Measurements from ENCODE around the gene SFMBT2.
A peak's percentile ranks its signal among the peaks of the same experiment; 100 is the strongest.

SFMBT2 gene

GRCh38 chr10:7264313-7264756 lies 146.5 kb downstream of the SFMBT2 start:
- no peak for DNase-seq (ENCODE audit: low spot score)

GRCh38 chr10:7263616-7264015 lies 147.2 kb downstream of the SFMBT2 start:
- DNase-seq (ENCODE audit: low spot score) = no peak

- no peak for DNase-seq (ENCODE audit: low spot score)
Observed at GRCh38 chr10:7261351-7261750, 149.5 kb downstream of the SFMBT2 start.

- DNase-seq (ENCODE audit: low spot score) = no peak
Observed at GRCh38 chr10:7260912-7261311, 149.9 kb downstream of the SFMBT2 start.

- DNase-seq (ENCODE audit: low spot score) = peak; percentile 21
Observed at GRCh38 chr10:7260412-7260900, 150.4 kb downstream of the SFMBT2 start.

- DNase-seq (ENCODE audit: low spot score) = no peak
Observed at GRCh38 chr10:7258948-7259523, 151.8 kb downstream of the SFMBT2 start.

GRCh38 chr10:7255517-7255916 lies 155.3 kb downstream of the SFMBT2 start:
- no peak for DNase-seq (ENCODE audit: low spot score)

GRCh38 chr10:7251696-7252465 lies 159.0 kb downstream of the SFMBT2 start:
- no peak for DNase-seq (ENCODE audit: low spot score)

- DNase-seq (ENCODE audit: low spot score) = no peak
Observed at GRCh38 chr10:7250236-7250635, 160.6 kb downstream of the SFMBT2 start.

GRCh38 chr10:7248585-7249164 lies 162.2 kb downstream of the SFMBT2 start:
- DNase-seq (ENCODE audit: low spot score) = no peak

GRCh38 chr10:7248148-7248547 lies 162.7 kb downstream of the SFMBT2 start:
- no peak for DNase-seq (ENCODE audit: low spot score)

GRCh38 chr10:7245505-7245904 lies 165.3 kb downstream of the SFMBT2 start:
- DNase-seq (ENCODE audit: low spot score) = no peak

- DNase-seq (ENCODE audit: low spot score) = no peak
Observed at GRCh38 chr10:7243873-7244272, 167.0 kb downstream of the SFMBT2 start.

GRCh38 chr10:7243139-7243538 lies 167.7 kb downstream of the SFMBT2 start:
- no peak for DNase-seq (ENCODE audit: low spot score)

GRCh38 chr10:7239312-7239985 lies 171.4 kb downstream of the SFMBT2 start:
- no peak for DNase-seq (ENCODE audit: low spot score)

GRCh38 chr10:7235376-7235775 lies 175.5 kb downstream of the SFMBT2 start:
- no peak for DNase-seq (ENCODE audit: low spot score)

- DNase-seq (ENCODE audit: low spot score) = no peak
Observed at GRCh38 chr10:7234109-7234508, 176.7 kb downstream of the SFMBT2 start.

GRCh38 chr10:7233259-7233991 lies 177.4 kb downstream of the SFMBT2 start:
- DNase-seq (ENCODE audit: low spot score) = no peak

GRCh38 chr10:7231509-7232414 lies 179.1 kb downstream of the SFMBT2 start:
- DNase-seq (ENCODE audit: low spot score) = no peak

- no peak for DNase-seq (ENCODE audit: low spot score)
Observed at GRCh38 chr10:7230951-7231350, 179.9 kb downstream of the SFMBT2 start.

GRCh38 chr10:7230036-7230435 lies 180.8 kb downstream of the SFMBT2 start:
- no peak for DNase-seq (ENCODE audit: low spot score)

All from COLO829 (cell line).